ENCODE data around the gene ATG10.
"Not testable (repeated sequence)": the region's sequence is repeated elsewhere in the genome, so short reads cannot be mapped to it uniquely, and the experiment has no call there.

The ATG10 gene

GRCh38 chr5:81994679-81995078 is 22.9 kb downstream of the ATG10 start:
- no peak for DNase-seq
- Histone ChIP-seq H3K27me3 (no peaks in the 10 kb centered on the region), H3K4me3 (ENCODE audit: low read depth, low read length) (no peak overlapping the region), H3K36me3 (no peaks in the 10 kb centered on the region), H3K9me3 (no peaks in the 10 kb centered on the region; the same call in 1 of the 2 replicates), H3K4me1 (no peaks in the 10 kb centered on the region)
- TF ChIP-seq CTCF (IDR thresholded peaks at IDR 0.05; ENCODE audit: low read depth, low read length) = no peak

- Histone ChIP-seq H3K4me3 (ENCODE audit: low read depth, low read length) (no peak overlapping the region), H3K4me1 (no peaks in the 10 kb centered on the region), H3K27me3 (no peaks in the 10 kb centered on the region), H3K36me3 (no peaks in the 10 kb centered on the region), H3K9me3 (no peaks in the 10 kb centered on the region; the same call in 1 of the 2 replicates)
- no peak for DNase-seq
- no peak for TF ChIP-seq CTCF (IDR thresholded peaks at IDR 0.05; ENCODE audit: low read depth, low read length)
Observed at GRCh38 chr5:81995407-81995806, 23.6 kb downstream of the ATG10 start.

GRCh38 chr5:82004511-82004910 is 32.7 kb downstream of the ATG10 start:
- no peaks in the 10 kb centered on the region for H3K27me3 ChIP-seq
- no peak for TF ChIP-seq CTCF (IDR thresholded peaks at IDR 0.05; ENCODE audit: low read depth, low read length)
- no peak for DNase-seq
- no peak overlapping the region for H3K4me3 ChIP-seq (ENCODE audit: low read depth, low read length)
- peaks cover 4% of the 10 kb centered on the region for H3K4me1 ChIP-seq
- H3K36me3 ChIP-seq = no peaks in the 10 kb centered on the region
- H3K9me3 ChIP-seq = no peaks in the 10 kb centered on the region

- DNase-seq; H3K4me1 ChIP-seq; H3K27me3 ChIP-seq; H3K36me3 ChIP-seq; H3K9me3 ChIP-seq; H3K4me3 ChIP-seq (ENCODE audit: low read depth, low read length): not testable (repeated sequence)
Observed at GRCh38 chr5:82009869-82010268, 38.0 kb downstream of the ATG10 start.

GRCh38 chr5:82010696-82011095 is 38.9 kb downstream of the ATG10 start:
- Histone ChIP-seq H3K4me3 (ENCODE audit: low read depth, low read length) (no peak overlapping the region), H3K4me1 (peaks cover 4% of the 10 kb centered on the region), H3K9me3 (no peaks in the 10 kb centered on the region), H3K36me3 (no peaks in the 10 kb centered on the region), H3K27me3 (no peaks in the 10 kb centered on the region)
- DNase-seq = no peak
- TF ChIP-seq CTCF (IDR thresholded peaks at IDR 0.05; ENCODE audit: low read depth, low read length) = no peak

- no peaks in the 10 kb centered on the region for H3K36me3 ChIP-seq
- no peaks in the 10 kb centered on the region for H3K9me3 ChIP-seq
- TF ChIP-seq CTCF (IDR thresholded peaks at IDR 0.05; ENCODE audit: low read depth, low read length) = no peak
- H3K4me3 ChIP-seq (ENCODE audit: low read depth, low read length) = no peak overlapping the region
- DNase-seq = no peak
- H3K27me3 ChIP-seq = no peaks in the 10 kb centered on the region
- H3K4me1 ChIP-seq = peaks cover 4% of the 10 kb centered on the region
Observed at GRCh38 chr5:82011761-82012160, 39.9 kb downstream of the ATG10 start.

GRCh38 chr5:82014644-82015043 is 42.8 kb downstream of the ATG10 start:
- not testable (repeated sequence) for DNase-seq

More at GRCh38 chr5:82014644-82015043, 42.8 kb downstream of the ATG10 start:
- not testable (repeated sequence) for H3K27me3 ChIP-seq; H3K36me3 ChIP-seq; H3K9me3 ChIP-seq; H3K4me3 ChIP-seq (ENCODE audit: low read depth, low read length); H3K4me1 ChIP-seq

All from BE2C (cell line).